Kidney (tissue), 14 donors: ENCODE results near the gene RASL11A. TPM values are rescaled to one million over a fixed set of nuclear protein-coding genes. Genes with fewer than 3 reads are reported as not detected.

Experiments
- DNase-seq, 5 donors: peaks; one replicate each; pipeline ENCODE4 v3.0.0-alpha.2; 2013 to 2020
- FAIRE-seq: peaks from 2 replicates; lab custom pipeline; 2012; peaks lifted over from hg19 to GRCh38; lab: Jason Lieb, UNC
- H3K27ac ChIP-seq, 2 donors: one replicate each; pipeline ENCODE4 v1.7.0; 2013; ENCODE audit warnings: low read depth in 2 of 2, low read length in 2 of 2, inconsistent platforms in 1 of 2
- H3K27me3 ChIP-seq: one replicate; pipeline ENCODE4 v1.7.1; 2013; ENCODE audit warnings: low read length, inconsistent platforms; ENCODE audit not compliant: control insufficient read depth, insufficient read depth
- H3K36me3 ChIP-seq, 3 donors: one replicate each; pipeline versions ENCODE4 v1.7.0 to v1.7.1; 2013; ENCODE audit warnings: low read length in 3 of 3, control low read depth in 1 of 3, inconsistent platforms in 1 of 3; ENCODE audit not compliant: insufficient read depth in 3 of 3, control insufficient read depth in 2 of 3
- H3K4me1 ChIP-seq, 3 donors: one replicate each; pipeline versions ENCODE4 v1.7.0 to v1.7.1; 2013; ENCODE audit warnings: low read length in 3 of 3, inconsistent platforms in 1 of 3, low read depth in 1 of 3; ENCODE audit not compliant: control insufficient read depth in 2 of 3, insufficient read depth in 2 of 3
- H3K4me3 ChIP-seq, 3 donors: one replicate each; pipeline versions ENCODE4 v1.7.0 to v1.8.1; 2013; ENCODE audit warnings: low read length in 3 of 3, control low read depth in 1 of 3, inconsistent platforms in 1 of 3
- H3K9ac ChIP-seq, 3 donors: one replicate each; pipeline versions ENCODE4 v1.7.0 to v1.7.1; 2013; ENCODE audit warnings: low read length in 3 of 3, control low read depth in 1 of 3, inconsistent platforms in 1 of 3
- H3K9me3 ChIP-seq, 3 donors: one replicate each; pipeline versions ENCODE4 v1.7.0 to v1.7.1; 2013; ENCODE audit warnings: low read length in 3 of 3, control low read depth in 1 of 3, inconsistent platforms in 1 of 3; ENCODE audit not compliant: control insufficient read depth in 2 of 3, insufficient read depth in 1 of 3
- CTCF ChIP-seq: IDR thresholded peaks from 3 replicates; pipeline ENCODE4 v1.5.1; 2012; ENCODE audit warnings: mild to moderate bottlenecking, moderate library complexity, borderline replicate concordance; ENCODE audit not compliant: insufficient read depth; ENCODE audit errors: extremely low read depth
- intact Hi-C: fragments of 100-400 bp; cut with DNase I; formaldehyde crosslinking; loops from one replicate; pipeline ENCODE4 v1.11.1; 2022
- polyA plus RNA-seq: library from polyadenylated mRNA; stranded (reverse); fragments of 350-450 nt; fragmentation: Illumina TruSeq; extraction: RNeasy Lipid Tissue Mini Kit (QIAGEN cat#74804); gene quantifications from one replicate; pipeline ENCODE4 v1.2.3, GENCODE V29; 2014; ENCODE audit warnings: low read depth, low replicate concordance; ENCODE audit not compliant: insufficient read depth
- total RNA-seq: library from RNA; stranded (reverse); fragmentation: NEBNext Ultra II Directional; extraction: Animal tissue kit (Norgen Biotek cat#: 25700); gene quantifications from one replicate; pipeline ENCODE4 v1.2.1, GENCODE V29; 2021
- donor health status: control.
- donor health status: control.
- donor health status: control.
- donor health status: control.
- donor health status: control.
- donor health status: DM: yes; HTN: yes; CAD: no.
- donor health status: Normal renal cell carcinoma (clear cell type).

RASL11A gene
- total and polyA plus RNA-seq, 2 donors from 2014 or later, result 42.4 to 66.6 TPM

GRCh38 chr13:27271570-27272096, 1.0 kb downstream of the RASL11A start:
- peak overlapping the region; percentile 69 to 99 (median 86) for H3K9ac ChIP-seq
- peaks cover 10 to 20% (median 11%) of the 10 kb centered on the region in 3 donors for H3K4me1 ChIP-seq
- H3K36me3 ChIP-seq, result peaks cover 0 to 5% (median 0%) of the 10 kb centered on the region in 3 donors
- H3K9me3 ChIP-seq, result no peaks in the 10 kb centered on the region
- no peak for FAIRE-seq
- no peak for TF ChIP-seq CTCF
- H3K27me3 ChIP-seq, result no peaks in the 10 kb centered on the region
- H3K4me3 ChIP-seq, result peak overlapping the region; percentile 78 to 98 (median 85)
- intact Hi-C loops, result loop anchor here (10.0 kb wide), 1 partner anchor 287 kb away; no protein-coding TSS in a partner anchor
- peak in 2 of 5 donors; percentile 13 to 60 for DNase-seq
- H3K27ac ChIP-seq, result peak overlapping the region; percentile 95

- Histone ChIP-seq H3K4me3 (no peak overlapping the region), H3K9ac (no peak overlapping the region), H3K9me3 (no peaks in the 10 kb centered on the region), H3K27ac (peak overlapping the region in 1 of 2 donors; percentile 26), H3K36me3 (peaks cover 0 to 5% (median 0%) of the 10 kb centered on the region in 3 donors), H3K27me3 (no peaks in the 10 kb centered on the region), H3K4me1 (peaks cover 10 to 20% (median 11%) of the 10 kb centered on the region in 3 donors)
- intact Hi-C loops, result loop anchor here (10.0 kb wide), 1 partner anchor 289 kb away; no protein-coding TSS in a partner anchor
- TF ChIP-seq CTCF, result no peak
- FAIRE-seq (no peak), DNase-seq (peak in 4 of 5 donors; percentile 69 to 85 (median 76))
These were observed 3.2 kb downstream of the RASL11A start for GRCh38 chr13:27273658-27274425.

GRCh38 chr13:27274631-27275030, 4.0 kb downstream of the RASL11A start:
- FAIRE-seq, result no peak
- intact Hi-C loops, result loop anchor here (10.0 kb wide), 1 partner anchor 290 kb away; no protein-coding TSS in a partner anchor
- DNase-seq, result no peak

More at GRCh38 chr13:27274631-27275030, 4.0 kb downstream of the RASL11A start:
- no peaks in the 10 kb centered on the region for H3K9me3 ChIP-seq
- peaks cover 10 to 20% (median 11%) of the 10 kb centered on the region in 3 donors for H3K4me1 ChIP-seq
- no peaks in the 10 kb centered on the region for H3K27me3 ChIP-seq
- TF ChIP-seq CTCF, result no peak
- no peak overlapping the region for H3K9ac ChIP-seq
- no peak overlapping the region for H3K4me3 ChIP-seq
- peaks cover 0 to 5% (median 0%) of the 10 kb centered on the region in 3 donors for H3K36me3 ChIP-seq
- no peak overlapping the region for H3K27ac ChIP-seq
